ENCODE measurements around the gene HOXA13.

HOXA13 gene

DNA sequence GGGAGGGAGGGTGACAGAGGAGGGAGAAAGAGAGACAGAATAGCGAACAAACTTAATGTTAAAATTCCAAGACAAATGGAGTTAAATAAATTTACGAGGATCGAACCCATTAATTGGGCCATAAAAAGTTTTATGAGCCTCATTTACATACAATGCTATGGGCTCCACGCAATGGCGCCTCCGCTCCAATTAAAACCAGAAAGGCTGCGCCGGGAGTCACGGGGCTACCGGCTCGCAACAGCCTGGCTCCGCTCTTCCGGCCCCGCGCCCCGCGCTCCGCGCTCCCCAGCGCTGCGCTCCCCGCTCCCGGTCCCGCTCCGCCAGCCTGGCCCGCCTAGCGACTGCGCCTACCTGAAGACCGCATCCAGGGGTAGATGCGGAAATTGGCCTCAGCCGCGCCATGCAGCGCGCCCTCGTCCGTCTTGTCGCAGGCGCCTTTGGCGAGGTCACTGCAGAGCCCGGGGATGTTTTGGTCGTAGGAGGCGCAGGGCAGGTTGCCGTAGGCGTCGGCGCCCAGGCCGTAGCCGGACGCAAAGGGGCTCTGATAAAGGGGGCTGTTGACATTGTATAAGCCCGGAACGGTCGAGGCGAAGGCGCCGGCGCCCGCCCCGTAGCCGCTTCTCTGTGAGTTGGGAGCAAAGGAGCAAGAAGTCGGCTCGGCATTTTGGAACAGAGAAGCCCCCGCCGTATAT, 43.9 kb downstream of the HOXA13 start:
- Mint-ChIP-seq H3K27me3 (peaks cover 71 to 87% of the 10 kb centered on the region in 2 donors), H3K4me3 (peak overlapping the region; percentile 51 to 68), H3K4me1 (peaks cover 34 to 71% of the 10 kb centered on the region in 2 donors), H3K27ac (peak overlapping the region; percentile 84), H3K9me3 (peaks cover 3 to 4% of the 10 kb centered on the region in 2 donors), H3K36me3 (peaks cover 2 to 19% of the 10 kb centered on the region in 2 donors)
- ATAC-seq (replicated peaks) (no peak), DNase-seq (no peak)

DNA sequence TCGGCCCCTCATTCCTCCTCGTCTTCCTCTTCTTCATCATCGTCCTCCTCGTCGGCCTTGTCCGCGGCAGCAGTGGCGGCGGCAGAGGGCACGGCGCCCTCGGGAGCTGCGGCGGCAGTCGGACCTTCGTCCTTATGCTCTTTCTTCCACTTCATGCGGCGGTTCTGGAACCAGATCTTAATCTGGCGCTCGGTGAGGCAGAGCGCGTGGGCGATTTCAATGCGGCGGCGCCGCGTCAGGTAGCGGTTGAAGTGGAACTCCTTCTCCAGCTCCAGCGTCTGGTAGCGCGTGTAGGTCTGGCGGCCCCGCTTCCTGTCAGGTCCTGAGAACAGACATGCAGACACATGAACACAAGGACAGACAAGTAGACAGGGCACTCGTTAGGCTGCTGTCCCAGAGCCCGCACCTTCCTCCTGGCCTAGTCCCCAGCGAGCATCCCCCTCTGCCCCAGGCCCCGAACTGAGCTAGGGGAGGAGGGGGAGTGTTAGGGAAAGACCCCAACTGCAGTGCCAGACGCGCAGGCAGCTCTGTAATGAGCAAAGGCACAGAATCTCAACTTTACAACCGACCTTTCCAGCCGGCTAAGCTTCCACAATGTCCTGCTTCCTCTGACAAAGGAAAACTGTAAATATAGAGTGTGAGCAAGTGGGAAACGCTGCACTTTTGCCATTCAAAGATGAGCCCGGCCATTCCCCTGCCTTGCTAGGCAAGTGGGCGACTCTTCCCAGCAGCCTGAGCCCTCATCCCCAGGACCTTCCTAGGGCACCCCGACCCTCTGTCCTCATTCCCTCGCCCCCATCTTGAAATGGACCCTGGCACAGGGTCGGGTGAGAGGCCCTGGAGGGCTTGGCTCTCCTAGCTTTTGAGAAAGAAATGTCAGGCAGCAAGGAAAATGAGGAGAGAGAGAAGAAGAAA, 44.7 kb downstream of the HOXA13 start:
- Mint-ChIP-seq H3K27ac (peak overlapping the region; percentile 91), H3K36me3 (peaks cover 2 to 19% of the 10 kb centered on the region in 2 donors), H3K27me3 (peaks cover 77 to 94% of the 10 kb centered on the region in 2 donors), H3K4me1 (peaks cover 38 to 72% of the 10 kb centered on the region in 2 donors), H3K9me3 (peaks cover 3 to 4% of the 10 kb centered on the region in 2 donors), H3K4me3 (peak overlapping the region; percentile 51 to 68)
- ATAC-seq (replicated peaks) (no peak), DNase-seq (no peak)

DNA sequence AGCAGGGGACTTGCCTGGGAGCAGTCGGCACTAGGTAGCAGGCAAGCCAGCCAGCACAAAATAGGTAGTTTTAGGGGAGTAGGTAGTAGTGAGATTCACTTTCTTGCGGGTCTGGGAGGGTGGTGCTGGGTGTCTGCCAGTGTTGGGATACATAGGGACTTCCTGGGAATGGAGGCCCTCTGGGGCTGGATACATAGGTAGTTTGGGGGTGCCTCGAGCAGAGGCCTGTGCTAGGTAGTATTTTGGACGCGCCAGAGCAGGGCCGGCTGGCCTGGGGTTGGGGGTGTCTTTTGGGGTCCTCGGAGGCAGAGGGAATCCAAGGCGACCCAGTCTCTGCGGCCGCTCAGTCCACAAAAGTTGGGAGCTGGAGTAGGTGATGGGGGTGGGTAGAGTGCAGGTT, 45.5 kb downstream of the HOXA13 start:
- H3K4me3 Mint-ChIP-seq = peak overlapping the region in 1 of 2 donors; percentile 69

DNA sequence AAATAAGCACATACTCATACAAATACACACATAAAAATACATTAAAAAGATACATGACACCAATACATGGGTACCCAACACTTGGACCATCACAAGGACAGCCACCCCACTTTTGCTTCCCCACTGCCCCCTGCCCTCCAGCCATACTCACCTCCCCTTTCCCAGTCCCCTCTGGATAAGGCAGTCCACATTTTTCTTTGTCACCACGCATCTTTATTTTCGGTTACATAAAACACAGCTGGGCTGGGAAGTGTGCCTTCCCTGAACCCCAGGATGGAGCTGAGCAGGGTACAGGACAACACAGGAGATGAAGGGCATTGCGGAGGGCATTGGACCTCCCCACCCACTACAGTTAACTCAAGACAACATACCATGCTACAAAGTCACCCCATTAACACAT, 46.4 kb downstream of the HOXA13 start:
- Mint-ChIP-seq H3K4me1 (peaks cover 35 to 66% of the 10 kb centered on the region in 2 donors), H3K27ac (no peak overlapping the region), H3K9me3 (peaks cover 3 to 4% of the 10 kb centered on the region in 2 donors), H3K4me3 (no peak overlapping the region), H3K27me3 (peaks cover 66 to 93% of the 10 kb centered on the region in 2 donors), H3K36me3 (peaks cover 2 to 19% of the 10 kb centered on the region in 2 donors)
- ATAC-seq (replicated peaks) (no peak), DNase-seq (no peak)

More for the DNA sequence above, 45.5 kb downstream of the HOXA13 start:
- Mint-ChIP-seq H3K27me3 (peaks cover 72 to 93% of the 10 kb centered on the region in 2 donors), H3K4me1 (peaks cover 37 to 69% of the 10 kb centered on the region in 2 donors), H3K9me3 (peaks cover 3 to 4% of the 10 kb centered on the region in 2 donors), H3K27ac (peak overlapping the region; percentile 85), H3K36me3 (peaks cover 2 to 19% of the 10 kb centered on the region in 2 donors)
- DNase-seq = no peak
- ATAC-seq (replicated peaks) = no peak

DNA sequence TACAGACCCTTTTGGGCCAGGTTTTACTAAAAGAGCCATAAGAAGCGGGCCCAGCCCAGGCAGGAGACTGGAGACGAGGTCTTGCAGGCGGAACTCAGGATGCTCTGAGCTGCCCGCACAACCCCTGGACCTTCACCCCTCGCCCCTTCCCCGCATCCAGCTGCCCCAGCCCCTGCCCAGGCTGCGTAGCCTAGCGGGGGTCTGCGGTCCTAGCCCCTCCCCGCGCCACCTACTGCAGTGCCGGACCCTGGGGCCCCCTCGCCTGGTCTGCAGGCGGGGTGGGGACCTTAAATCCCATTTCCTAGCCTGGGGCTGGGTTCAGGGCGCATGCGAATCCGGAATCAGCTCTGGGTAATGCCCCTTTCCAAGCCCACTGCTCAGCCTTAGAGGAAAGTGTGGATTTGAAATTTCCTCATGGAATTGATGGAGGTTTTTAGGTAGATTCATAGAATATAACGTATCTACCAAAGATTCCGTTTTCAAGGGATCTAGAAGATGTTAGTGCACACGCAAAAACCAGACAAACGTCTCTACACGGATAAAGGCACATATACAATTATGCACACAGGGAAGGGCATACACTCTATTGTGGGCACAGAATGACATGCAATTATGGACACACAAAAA, 47.0 kb downstream of the HOXA13 start:
- no peak overlapping the region for H3K4me3 Mint-ChIP-seq
- peaks cover 2 to 3% of the 10 kb centered on the region in 2 donors for H3K9me3 Mint-ChIP-seq
- no peak overlapping the region for H3K27ac Mint-ChIP-seq
- no peak for ATAC-seq (replicated peaks)
- peaks cover 37 to 66% of the 10 kb centered on the region in 2 donors for H3K4me1 Mint-ChIP-seq
- H3K36me3 Mint-ChIP-seq = peaks cover 0 to 15% of the 10 kb centered on the region in 2 donors
- DNase-seq = no peak
- peaks cover 66 to 93% of the 10 kb centered on the region in 2 donors for H3K27me3 Mint-ChIP-seq

DNA sequence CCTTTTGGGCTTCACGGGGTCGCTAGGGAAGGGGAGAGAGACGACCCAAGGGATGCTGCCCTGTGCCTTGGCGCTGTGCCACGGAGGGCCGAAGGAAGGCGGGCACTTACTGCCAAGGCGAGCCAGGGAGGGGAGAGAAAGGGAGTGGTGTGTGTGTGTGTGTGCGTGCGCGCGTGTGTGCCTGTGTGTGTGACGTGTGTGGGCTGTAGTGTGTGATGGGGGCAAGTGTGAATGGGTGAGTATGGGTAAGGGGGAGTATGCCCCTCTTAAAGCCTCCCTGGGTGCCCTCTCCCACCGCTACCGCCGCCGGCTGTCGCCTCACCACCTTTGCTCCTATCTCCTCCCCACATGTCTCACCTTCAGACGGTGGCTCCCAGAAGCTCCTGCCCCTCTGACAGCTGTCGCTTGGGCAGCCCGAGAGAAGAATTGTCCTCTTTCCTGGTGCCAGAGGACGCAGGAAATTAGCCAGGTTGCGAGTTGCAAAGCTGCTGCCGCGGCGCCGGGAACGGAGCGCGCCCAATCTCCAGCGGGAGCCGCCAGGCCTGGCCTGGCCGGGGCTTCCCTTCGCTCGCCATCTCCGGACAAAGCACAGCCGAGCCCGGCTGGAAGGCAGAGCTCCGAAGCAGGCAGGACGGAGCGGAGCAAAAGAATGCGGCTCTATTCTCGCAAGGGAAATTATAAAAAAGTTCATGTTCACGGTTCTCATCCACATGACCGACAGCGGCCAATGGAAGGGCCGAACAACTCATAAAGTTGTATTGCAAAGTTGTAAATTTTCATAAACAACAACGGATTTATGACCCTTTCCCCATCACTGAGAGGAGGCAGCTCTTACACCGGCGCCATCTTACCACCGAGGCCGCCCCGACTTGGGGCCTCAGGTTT, 47.7 kb downstream of the HOXA13 start, which contains the start of gene HOXA3:
Gene HOXA3 (minus strand): TSS at position 653 of the 885 bp plus-strand sequence. CDS start 41,943 bp downstream, outside the sequence.
- ATAC-seq (replicated peaks) = no peak
- no peak for DNase-seq
- Mint-ChIP-seq H3K27me3 (peaks cover 63 to 91% of the 10 kb centered on the region in 2 donors), H3K4me1 (peaks cover 36 to 66% of the 10 kb centered on the region in 2 donors), H3K4me3 (peak within 1 kb of the TSS; percentile 78 to 80), H3K27ac (peak within 1 kb of the TSS; percentile 85), H3K9me3 (peaks cover 3% of the 10 kb centered on the region in 2 donors), H3K36me3 (peaks cover 0 to 11% of the 10 kb centered on the region in 2 donors)

DNA sequence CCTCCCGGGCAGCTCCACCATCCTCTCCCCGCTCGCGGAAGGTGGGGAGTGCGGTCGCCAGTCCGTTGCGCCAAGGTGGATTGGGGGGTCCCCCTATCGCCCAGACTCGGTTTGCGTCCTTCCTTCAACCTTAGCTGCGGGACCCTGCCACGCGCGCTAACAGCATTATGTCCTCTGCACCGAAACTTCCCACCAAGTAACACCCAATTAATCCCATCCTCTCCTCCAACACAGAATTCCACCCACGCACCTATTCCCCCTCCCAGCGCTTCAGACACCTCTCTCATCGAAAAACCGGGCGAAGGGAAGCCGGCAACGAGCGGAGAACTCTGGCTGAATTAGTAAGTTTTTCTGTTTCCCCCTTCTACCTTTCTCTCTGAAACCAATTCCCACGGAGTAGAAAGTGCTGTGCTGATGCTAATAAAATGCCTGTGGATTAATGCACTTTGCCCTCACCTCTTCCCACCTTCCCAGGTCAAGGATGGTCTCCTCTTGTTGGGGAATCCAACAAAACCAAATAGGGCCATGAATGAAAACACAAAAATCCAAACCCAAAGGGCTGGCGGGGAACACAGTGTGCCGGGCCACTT, 48.5 kb downstream of the HOXA13 start:
- peak overlapping the region; percentile 85 for H3K27ac Mint-ChIP-seq
- H3K36me3 Mint-ChIP-seq = peaks cover 0 to 11% of the 10 kb centered on the region in 2 donors
- H3K27me3 Mint-ChIP-seq = peaks cover 66 to 92% of the 10 kb centered on the region in 2 donors
- ATAC-seq (replicated peaks) (no peak), DNase-seq (no peak)
- H3K9me3 Mint-ChIP-seq = peaks cover 3 to 4% of the 10 kb centered on the region in 2 donors
- peak overlapping the region; percentile 78 to 80 for H3K4me3 Mint-ChIP-seq
- peaks cover 38 to 64% of the 10 kb centered on the region in 2 donors for H3K4me1 Mint-ChIP-seq

DNA sequence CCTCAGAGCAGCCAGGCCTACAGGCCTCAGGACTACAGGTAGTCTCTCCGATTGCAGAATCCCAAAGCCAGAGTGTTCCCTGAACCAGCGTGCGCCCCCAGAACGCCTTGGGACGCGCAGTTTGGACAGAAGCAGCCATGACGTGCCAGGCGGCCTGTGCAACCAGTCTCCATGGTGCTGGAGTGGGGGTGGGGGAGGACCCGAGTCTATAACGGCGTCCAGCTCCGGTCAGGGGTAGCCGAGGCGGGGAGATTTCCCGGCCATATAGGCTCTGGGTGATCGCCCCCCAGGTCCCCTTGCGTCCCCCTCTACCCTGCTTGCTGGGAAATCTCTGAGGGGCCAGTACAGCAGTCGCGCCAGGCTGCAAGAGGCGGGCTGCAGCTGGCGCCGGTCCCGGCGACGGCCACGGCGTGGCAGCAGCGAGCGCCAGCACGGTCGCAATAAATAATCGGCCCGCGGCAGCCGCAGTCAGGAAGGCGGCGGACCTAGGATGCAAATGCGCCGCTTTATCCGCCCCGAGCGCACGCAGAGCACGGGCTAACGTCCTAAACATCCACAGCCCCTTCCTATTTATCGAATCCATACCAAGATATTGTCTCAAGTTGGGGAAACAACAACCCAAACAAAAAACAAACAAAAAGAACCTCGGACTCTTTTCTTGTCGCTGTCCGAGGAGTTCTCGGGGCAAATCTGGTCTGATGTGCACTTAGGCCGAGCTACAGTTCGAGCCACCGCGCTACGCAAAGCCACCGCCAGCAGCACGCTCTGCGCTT, 49.1 kb downstream of the HOXA13 start:
- ATAC-seq (replicated peaks) (peak; percentile 79 to 83), DNase-seq (peak; percentile 57)
- Mint-ChIP-seq H3K4me1 (peaks cover 38 to 57% of the 10 kb centered on the region in 2 donors), H3K9me3 (peaks cover 3 to 4% of the 10 kb centered on the region in 2 donors), H3K4me3 (peak overlapping the region; percentile 78 to 80), H3K27ac (peak overlapping the region; percentile 85), H3K27me3 (peaks cover 73 to 92% of the 10 kb centered on the region in 2 donors), H3K36me3 (peaks cover 0 to 11% of the 10 kb centered on the region in 2 donors)

DNA sequence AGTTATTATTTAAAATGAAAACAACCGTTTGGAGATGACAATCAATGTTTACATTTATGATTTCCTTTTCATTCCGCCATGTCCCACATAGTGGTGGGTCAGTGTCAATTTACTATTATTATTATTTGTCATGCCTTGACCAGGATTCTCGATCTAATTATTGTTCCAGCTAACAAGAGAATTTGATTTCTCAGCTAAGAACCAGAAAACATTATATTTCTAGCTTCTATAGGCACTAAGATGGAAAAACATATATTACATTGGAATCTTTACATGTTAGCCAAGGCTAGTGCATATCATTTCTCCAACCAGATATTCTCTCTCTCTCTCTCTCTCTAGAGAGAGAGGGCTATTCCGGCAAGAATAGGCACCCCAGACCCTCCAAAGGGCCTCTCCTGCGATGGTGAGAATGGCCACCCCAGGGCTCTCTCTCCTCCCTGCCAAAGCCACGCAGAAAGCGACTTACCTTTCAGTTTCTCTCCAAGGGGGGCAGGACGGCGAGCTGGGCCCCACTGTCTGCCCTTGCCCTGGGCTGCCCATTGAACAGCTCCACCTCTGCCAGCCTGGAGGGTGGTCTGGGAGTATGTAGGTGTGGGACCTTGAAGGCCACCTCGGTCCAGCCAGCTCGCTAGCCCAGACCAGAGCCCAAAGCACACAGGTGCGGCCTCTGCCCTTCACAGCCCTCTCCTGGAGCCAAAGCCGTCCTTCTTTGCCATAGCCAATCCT, 49.9 kb downstream of the HOXA13 start:
- H3K36me3 Mint-ChIP-seq = peaks cover 0 to 7% of the 10 kb centered on the region in 2 donors
- DNase-seq (no peak), ATAC-seq (replicated peaks) (peak in 1 of 2 donors; percentile 15)
- peaks cover 3 to 4% of the 10 kb centered on the region in 2 donors for H3K9me3 Mint-ChIP-seq
- H3K4me1 Mint-ChIP-seq = peaks cover 38 to 51% of the 10 kb centered on the region in 2 donors
- H3K27me3 Mint-ChIP-seq = peaks cover 74 to 92% of the 10 kb centered on the region in 2 donors
- peak overlapping the region; percentile 78 to 80 for H3K4me3 Mint-ChIP-seq
- no peak overlapping the region for H3K27ac Mint-ChIP-seq

DNA sequence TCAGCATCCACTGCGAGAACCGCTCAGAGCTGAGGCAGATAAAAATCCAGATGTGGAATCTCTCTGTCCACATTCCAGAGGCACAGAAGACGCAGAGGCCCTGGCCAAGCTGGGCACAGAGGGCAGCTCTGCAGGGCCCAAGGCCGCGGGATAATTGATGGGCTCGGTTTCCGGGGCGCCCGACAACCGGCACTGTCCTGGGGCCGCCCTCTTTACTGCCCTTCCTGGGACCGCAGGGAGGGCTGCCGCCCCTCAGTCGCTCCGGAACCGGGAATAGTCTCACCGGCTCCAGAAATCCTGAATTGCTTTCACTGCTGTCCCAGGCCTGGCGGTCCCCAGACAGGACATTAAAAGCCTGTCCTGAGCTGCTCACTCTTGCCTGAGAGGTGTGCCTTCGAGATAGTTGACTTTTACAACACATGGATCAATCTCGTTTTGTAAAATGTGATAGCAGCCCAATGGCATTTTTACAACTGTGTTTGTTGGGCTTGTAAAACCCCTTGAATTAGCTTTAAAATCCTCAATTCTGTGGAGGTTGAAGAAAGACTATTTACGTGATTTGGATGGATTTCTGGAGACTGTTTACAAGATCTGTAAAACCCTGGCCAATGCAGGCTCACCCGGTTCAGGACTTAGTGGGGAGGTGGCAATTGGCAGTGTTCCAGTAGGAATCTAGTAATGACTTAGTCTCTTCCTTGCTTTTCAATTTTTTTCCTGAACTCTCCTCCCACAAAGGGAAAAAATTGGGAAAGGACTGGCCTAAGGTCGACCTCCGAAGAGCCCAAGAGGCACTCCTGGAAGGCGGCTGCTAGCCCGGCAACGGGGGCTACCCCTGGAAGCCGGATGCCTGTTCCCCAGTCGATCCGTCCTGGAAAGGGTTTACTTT, 50.9 kb downstream of the HOXA13 start:
- H3K27ac Mint-ChIP-seq = no peak overlapping the region
- H3K27me3 Mint-ChIP-seq = peaks cover 64 to 90% of the 10 kb centered on the region in 2 donors
- H3K9me3 Mint-ChIP-seq = peaks cover 0 to 4% of the 10 kb centered on the region in 2 donors
- ATAC-seq (replicated peaks) (no peak), DNase-seq (no peak)
- H3K36me3 Mint-ChIP-seq = no peaks in the 10 kb centered on the region
- peak overlapping the region in 1 of 2 donors; percentile 77 for H3K4me3 Mint-ChIP-seq
- H3K4me1 Mint-ChIP-seq = peaks cover 36 to 43% of the 10 kb centered on the region in 2 donors
